HG03354 (cell line): ENCODE measurements around the gene RHOF.
"Not testable (repeated sequence)": the region's sequence is repeated elsewhere in the genome, so short reads cannot be mapped to it uniquely, and the experiment has no call there.

Source experiments
- ATAC-seq: cut with Tn5 transposase; IDR thresholded peaks from one replicate; pipeline ENCODE4 v1.9.1; 2021; ENCODE audit warnings: mild to moderate bottlenecking; ENCODE audit not compliant: unreplicated experiment, poor library complexity, severe bottlenecking

The RHOF gene

DNA sequence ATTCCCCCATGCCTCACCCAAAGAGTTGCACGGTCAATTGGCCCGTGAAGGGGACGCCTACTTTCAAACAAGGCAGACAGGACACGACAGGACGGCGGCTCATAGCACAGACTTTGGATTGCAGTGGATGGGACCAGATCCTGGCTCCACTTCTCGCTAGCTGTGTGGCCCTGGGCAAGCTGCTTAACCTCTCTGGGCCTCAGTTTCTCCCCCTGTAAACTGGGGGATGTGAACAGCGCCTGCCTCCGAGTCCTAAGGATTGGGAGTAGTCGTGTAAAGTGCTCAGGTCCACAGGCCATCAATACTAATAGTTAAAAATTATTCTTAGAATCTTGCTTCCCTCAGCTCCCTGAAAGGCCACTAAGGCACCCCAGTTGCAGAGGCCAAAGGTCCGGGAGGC, 13.1 kb downstream of the RHOF start:
- ATAC-seq, result no peak

DNA sequence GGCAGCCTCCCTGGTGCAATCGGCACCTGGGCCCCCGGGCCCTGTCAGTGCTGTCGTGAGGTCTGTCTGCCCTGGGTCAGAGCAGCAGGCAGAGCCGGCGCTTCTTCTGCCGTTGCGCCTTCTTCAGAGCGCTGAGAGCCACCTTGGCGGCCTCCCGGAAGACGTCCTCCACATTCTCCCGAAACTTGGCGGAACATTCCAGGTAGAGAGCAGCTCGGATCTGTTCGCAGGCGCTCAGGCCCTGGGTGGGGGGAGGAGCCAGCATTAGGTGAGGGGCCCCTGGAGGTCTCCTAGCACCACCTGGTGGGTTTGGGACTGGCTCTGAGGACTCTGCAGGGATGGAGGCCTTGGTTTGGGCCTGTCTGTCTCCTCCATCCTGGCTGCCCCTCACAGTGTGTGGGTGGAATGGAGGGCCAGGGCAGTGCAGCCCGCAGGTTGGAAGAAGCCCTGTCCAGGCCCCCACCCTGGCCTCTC, 14.0 kb downstream of the RHOF start:
- ATAC-seq, result no peak

DNA sequence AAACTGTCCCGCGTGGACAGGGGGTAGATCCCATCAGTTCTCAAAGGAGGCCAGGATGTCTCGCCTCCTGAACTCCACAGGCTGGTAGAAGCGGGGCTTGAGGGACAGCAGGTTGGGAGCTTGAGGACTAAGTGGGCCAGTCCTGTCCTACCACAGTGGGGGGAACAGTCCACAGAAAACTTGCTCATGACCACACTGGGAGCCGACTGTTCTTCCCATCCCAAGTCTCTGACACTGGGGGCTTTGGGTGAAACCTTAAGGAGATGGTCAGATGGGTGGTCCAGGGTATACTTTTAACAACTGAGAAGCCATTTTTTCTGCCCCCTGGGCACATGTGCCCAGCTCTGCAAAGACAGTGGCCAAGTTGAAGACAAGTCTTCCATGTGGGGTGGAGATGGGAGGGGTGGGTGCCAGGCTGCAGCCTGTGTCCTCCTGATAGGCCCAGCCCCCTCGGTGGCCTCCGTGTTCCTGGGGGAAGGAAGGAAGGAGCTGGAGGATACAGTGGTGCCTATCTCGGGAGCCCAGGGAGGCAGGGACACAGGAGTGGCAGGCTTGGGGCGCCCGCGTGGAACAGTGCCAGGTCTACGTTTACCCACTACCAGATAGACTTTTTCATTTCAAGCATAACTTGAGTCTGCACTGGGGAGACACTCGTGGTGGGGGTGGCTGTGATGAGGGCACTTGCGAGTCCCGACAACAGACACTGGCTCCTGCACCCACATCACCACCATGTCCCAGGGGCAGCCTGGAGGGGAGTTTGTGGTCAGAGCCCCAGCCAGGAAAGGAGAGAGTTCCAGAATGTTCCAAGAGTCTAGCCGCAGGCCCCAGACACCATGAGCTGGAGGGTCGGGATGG, 14.7 kb downstream of the RHOF start:
- ATAC-seq, result no peak

GRCh38 chr12:121776190-121777098, 17.0 kb downstream of the RHOF start:
- peak; percentile 49 for ATAC-seq

DNA sequence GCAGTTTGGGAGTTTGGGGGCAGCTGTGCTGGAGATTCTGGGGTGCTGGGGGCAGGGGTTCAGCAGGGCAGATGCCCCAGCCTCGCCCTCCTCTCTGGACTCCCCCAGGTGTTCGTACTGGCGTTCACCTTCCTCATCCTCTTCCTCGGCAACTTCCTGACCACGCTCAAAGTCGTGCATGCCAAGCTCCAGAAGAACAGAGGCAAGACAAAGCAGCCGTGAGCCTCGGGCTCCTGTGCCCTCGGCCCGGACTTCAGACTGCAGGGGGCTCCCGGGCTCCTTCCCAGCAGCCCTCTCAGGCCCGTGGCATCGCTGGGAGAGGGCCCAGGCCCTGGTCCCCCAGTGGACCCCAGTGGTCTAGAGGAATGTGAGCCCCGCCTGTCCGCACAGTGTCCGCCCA, 18.0 kb downstream of the RHOF start:
- no peak for ATAC-seq

DNA sequence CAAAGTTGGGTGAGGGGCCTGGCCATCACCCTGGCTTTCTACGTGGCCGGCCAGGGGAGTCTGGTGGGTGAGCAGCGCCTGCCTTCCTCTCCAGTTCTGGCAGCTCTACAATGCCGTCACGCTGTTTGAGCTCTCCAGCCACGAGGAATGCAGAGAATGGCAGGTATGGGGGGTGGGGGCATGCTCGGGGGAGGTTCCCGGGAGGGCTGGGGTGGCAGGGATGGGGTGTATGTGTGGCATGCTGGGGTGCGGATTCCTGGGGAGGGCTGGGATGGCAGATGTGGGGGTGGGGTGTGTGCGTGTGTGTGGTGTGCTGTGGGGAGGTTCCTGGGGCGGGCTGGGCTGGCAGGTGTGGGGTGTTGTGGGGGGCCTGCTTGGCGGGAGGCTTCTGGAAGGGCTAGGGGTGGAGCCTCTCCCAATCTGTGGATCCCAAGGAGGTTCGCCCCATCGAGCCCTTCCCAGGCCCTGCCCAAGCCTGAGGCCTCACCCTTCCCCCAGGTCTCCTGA, 18.5 kb downstream of the RHOF start:
- no peak for ATAC-seq

- ATAC-seq, result peak; percentile 81
Measured at GRCh38 chr12:121773011-121773777, 20.3 kb downstream of the RHOF start.

- no peak for ATAC-seq
Measured at GRCh38 chr12:121770813-121771625, 22.5 kb downstream of the RHOF start.

- no peak for ATAC-seq
Measured at GRCh38 chr12:121770388-121770787, 23.1 kb downstream of the RHOF start.

GRCh38 chr12:121769831-121770301, 23.6 kb downstream of the RHOF start:
- no peak for ATAC-seq

- ATAC-seq, result no peak
Measured at GRCh38 chr12:121769297-121769830, 24.1 kb downstream of the RHOF start.

GRCh38 chr12:121767525-121768016, 25.9 kb downstream of the RHOF start:
- ATAC-seq, result no peak

DNA sequence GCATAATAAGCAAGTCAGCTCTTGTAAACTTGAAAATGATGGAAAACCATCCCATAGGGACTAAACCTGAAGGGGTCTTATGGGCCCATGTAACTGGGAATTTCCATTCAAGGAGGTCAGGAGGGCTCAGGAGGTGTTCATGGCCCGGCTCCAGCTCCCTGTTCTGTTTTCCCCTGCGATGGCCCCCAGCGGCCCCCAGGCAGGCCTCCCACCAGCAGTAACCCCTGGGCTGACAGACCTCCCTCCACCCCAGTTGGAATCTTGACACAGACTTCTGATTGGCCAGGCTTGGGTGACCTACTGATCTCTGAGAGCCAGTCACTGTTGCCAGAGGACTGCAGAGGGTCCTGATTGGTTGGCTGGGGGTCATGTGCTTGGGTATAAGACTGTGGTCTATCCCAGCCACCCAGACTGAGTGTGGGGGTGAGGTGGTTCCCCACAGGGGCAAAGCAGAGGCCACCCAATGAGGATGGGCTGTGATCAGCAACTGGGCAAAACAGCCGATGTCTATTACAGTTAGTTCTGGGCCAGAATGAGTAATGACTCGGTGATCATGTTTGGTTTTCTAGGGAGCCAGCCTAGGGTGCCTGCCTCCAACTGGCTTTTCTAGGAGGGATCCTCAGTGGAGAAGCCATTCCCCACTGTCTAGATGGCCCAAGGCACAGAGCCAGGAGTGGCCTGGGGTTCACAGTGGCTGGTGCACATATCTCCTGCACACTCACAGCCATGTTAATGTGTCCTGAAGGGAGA, 27.0 kb downstream of the RHOF start:
- no peak for ATAC-seq

DNA sequence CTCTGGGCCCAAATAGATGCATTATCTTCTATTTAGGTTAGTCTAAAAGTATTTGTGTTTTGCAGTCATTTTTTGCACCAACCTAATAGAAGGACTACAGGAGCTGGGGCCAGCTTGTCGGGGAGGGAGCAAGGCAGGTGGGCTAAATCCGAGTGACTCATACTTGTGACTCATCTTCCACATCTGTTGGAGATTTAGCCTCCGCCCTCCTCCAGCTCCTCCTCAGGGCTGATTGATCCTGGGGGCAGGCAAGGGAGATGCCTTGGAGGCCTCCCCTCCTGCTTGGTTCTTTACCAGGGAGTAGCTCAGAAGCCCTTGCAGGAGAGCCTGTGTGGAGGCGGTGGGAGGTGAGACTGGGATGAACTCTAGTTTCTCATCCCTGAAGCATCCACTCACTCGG, 27.9 kb downstream of the RHOF start:
- no peak for ATAC-seq

DNA sequence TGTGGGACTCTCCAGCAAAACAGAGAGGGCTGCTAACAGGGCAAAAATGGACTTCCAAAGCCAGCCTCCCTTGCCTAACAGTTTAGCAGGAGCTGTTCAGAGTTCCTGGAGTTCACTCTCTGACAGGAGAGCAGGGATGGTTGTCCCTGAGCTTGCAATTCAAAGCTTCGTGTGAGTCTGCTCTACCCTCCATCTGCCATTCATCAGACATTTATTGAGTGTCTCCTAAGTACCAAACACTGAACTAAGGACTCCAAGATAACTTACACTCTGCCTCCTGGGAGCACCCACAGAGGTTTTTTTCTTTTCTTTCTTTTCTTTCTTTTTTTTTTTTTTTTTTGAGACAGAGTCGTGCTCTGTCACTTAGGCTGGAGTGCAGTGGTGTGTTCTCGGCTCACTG, 28.7 kb downstream of the RHOF start:
- ATAC-seq, result no peak

DNA sequence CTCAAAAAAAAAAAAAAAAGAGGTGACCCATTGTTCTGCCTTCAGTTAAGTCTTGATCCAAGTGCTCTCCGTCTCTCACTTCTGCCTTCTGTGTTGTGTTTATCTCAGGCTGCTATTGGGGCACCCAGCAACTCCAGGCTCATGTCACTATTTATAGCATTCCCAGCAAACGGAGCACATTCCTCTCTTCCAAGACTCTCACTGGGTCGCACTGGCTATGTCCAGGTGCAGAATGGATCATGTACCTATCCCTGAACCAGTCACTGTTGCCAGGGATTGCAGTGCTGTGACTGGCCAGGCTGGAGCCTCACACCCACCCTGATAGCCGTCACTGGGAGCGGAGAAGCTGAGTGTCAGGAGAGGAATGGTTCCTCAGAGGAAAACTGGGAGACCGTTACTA, 31.2 kb downstream of the RHOF start:
- ATAC-seq, result no peak

DNA sequence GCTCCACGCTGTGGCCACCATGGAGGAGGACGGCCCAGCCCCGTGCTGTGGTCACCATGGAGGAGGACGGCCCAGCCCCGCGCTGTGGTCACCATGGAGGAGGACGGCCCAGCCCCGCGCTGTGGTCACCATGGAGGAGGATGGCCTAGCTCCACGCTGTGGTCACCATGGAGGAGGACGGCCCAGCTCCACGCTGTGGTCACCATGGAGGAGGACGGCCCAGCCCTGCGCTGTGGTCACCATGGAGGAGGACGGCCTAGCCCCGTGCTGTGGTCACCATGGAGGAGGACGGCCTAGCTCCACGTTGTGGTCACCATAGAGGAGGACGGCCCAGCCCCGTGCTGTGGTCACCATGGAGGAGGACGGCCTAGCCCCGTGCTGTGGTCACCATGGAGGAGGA, 35.0 kb downstream of the RHOF start:
- not testable (repeated sequence) for ATAC-seq

DNA sequence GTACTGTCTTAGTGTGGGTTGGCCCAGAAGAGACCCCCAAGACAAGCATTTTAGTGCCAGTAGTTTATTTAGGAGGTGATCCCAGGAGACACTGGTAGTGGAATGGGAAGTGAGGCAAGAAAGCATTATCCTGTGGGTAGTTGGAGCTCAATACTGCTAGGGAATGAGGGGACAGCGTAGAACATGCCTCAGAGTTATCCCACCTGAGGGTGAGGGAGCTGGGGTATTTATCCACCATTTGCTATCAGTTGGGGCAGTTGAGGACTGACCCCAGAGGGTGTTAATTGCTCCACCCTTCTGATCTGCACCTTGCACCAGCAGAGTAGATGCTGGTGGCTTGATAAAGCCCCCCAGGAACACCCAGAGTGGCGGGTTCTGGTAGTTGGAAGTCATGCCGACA, 37.9 kb downstream of the RHOF start:
- no peak for ATAC-seq
